ENCODE results near the gene TANGO2.

DNA sequence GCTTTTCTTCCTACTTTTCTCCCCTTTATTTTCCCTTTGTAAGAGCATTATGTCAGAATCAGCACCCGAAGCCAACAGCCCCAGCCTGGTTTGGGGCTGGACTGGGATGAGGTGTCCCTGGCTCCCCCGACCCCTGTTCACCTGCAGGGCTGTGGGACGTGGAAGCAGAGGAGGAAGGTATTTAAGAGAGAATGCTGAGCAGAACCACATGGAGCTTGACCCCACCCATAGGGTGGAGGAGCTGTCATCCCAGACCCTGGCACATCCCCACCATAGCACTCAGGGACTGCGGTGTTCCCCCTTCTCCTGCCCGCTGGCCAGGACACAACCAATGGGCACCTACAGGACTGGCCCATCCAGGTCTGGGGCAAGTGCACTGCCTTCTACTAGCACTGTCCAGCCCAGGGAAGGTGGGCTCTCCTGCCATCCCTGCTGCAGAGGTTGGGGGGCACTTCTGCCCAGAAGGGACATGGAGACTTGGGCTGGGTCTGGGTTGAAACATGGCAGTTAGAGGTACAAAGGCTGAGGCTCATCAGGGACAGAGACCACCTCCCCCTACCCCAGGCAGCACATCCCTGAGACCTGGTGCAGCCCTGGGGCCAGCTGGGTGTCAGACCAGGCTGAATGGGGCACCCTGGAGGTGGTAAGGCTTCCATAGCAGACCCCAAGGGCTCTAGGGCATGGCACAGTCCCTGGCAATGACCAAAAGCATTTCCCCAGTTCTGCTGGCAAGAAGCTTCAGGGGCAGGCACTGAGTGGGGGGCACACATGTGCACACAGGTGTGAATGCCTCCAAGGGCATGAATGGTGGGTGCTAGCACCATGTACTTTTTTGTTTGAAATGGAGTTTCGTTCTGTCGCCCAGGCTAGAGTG is 19.7 kb downstream of the TANGO2 start:
- TF ChIP-seq GABPA (tag; conservative IDR thresholded peaks at IDR 0.05; ENCODE audit: low read depth) (no peak), CTCF (IDR thresholded peaks at IDR 0.05 in 2 of 3, conservative IDR thresholded peaks at IDR 0.05 in 1 of 3; ENCODE audit: insufficient read depth in 2 of 3, low read depth in 1 of 3, low read length in 3 of 3) (no peak), RHOXF2B (CRISPR knock-in tag; conservative IDR thresholded peaks at IDR 0.05) (no peak)

Data from K562 (cell line).